ENCODE data around the gene CDH13.

The CDH13 gene

DNA sequence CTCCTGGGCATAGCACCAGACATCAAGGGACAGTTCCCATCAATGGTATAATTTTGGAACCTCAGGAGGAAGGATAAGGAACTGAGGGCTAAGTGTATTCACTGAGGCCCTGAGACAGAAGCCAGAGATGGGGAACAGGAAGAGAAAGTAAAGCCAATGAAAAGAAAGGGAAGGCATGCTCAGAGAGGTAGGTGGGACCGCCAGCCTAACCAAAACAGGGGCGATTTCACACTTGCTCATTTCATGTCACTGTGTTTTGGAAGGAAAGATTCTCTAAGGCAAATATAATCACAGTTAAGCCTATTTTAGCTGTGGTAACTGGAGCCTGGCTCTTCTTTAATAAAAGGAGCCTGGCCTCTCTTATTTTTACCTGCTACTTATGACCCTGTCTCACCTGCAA is 411.1 kb downstream of the CDH13 start:
- no peaks in the 10 kb centered on the region for H3K79me2 ChIP-seq (ENCODE audit: low read length)
- TF ChIP-seq EZH2 (optimal IDR thresholded peaks at IDR 0.05; ENCODE audit: low read depth, low read length) = no peak
- no peak for TF ChIP-seq EZH2phosphoT487 (IDR thresholded peaks at IDR 0.05; ENCODE audit: low read length)
- TF ChIP-seq, protein P1, sequence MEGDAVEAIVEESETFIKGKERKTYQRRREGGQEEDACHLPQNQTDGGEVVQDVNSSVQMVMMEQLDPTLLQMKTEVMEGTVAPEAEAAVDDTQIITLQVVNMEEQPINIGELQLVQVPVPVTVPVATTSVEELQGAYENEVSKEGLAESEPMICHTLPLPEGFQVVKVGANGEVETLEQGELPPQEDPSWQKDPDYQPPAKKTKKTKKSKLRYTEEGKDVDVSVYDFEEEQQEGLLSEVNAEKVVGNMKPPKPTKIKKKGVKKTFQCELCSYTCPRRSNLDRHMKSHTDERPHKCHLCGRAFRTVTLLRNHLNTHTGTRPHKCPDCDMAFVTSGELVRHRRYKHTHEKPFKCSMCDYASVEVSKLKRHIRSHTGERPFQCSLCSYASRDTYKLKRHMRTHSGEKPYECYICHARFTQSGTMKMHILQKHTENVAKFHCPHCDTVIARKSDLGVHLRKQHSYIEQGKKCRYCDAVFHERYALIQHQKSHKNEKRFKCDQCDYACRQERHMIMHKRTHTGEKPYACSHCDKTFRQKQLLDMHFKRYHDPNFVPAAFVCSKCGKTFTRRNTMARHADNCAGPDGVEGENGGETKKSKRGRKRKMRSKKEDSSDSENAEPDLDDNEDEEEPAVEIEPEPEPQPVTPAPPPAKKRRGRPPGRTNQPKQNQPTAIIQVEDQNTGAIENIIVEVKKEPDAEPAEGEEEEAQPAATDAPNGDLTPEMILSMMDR (IDR thresholded peaks at IDR 0.05; ENCODE audit: low read length) = no peak
- no peak overlapping the region for H3K4me3 ChIP-seq (ENCODE audit: low read length)
- DNase-seq = no peak
- no peaks in the 10 kb centered on the region for H4K20me1 ChIP-seq (ENCODE audit: insufficient read depth, low read length)
- no peak overlapping the region for H3K9ac ChIP-seq (ENCODE audit: low read length)
- H3K4me2 ChIP-seq (ENCODE audit: low read depth, low read length) = no peak overlapping the region
- no peaks in the 10 kb centered on the region for H3F3A ChIP-seq (ENCODE audit: insufficient read depth, low read length)
- H3K9me3 ChIP-seq (replicated peaks; ENCODE audit: insufficient read depth, low read length) = no peaks in the 10 kb centered on the region
- H3K27ac ChIP-seq (ENCODE audit: low read length) = no peak overlapping the region
- no peak overlapping the region for H2AFZ ChIP-seq (ENCODE audit: low read length)
- H3K9me2 ChIP-seq (replicated peaks; ENCODE audit: insufficient read depth, low read length) = no peaks in the 10 kb centered on the region
- H3K36me3 ChIP-seq (replicated peaks; ENCODE audit: insufficient read depth, low read length) = no peaks in the 10 kb centered on the region
- H3K27me3 ChIP-seq (replicated peaks; ENCODE audit: insufficient read depth, low read length) = no peaks in the 10 kb centered on the region
- no peaks in the 10 kb centered on the region for H3K4me1 ChIP-seq (ENCODE audit: low read length)

DNA sequence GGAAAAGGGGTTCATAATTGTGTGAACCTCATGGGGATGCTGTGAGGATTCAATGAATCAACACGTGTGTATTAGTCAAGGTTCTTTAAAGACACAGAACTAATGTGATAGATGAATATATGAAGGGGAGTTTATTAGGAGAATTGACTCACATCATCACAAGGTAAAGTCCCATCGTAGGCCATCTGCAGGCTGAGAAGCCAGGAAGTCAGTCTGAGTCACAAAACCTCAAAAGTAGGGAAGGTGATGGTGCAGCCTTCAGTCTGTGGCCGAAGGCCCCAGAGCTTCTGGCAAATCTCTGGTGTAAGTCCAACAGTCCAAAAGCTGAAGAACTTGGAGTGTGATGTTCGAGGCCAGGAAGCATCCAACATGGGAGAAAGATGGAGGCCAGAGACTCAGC is 413.4 kb downstream of the CDH13 start:
- no peak for DNase-seq
- TF ChIP-seq EZH2phosphoT487 (IDR thresholded peaks at IDR 0.05; ENCODE audit: low read length) (no peak), EZH2 (optimal IDR thresholded peaks at IDR 0.05; ENCODE audit: low read depth, low read length) (no peak)
- TF ChIP-seq, protein P1 (IDR thresholded peaks at IDR 0.05; ENCODE audit: low read length) = no peak

DNA sequence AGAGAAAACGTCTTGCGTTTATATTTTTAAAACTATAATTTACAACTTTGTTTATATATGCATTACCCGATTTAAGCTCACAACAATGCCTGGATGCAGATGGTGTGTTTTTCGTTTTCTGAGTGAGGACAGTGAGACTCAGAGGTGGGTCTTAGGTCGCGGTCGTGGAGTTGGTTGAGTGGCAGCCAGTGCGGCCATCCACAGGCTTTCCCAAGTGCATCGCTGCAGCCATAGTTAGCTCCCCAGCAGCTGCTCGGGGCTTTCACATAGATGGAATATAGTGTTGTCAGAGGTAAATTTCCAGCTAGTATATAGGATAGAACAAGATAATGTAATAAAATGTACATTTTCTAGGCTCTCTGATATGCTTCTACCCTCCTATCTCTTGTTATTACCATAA is 417.8 kb downstream of the CDH13 start:
- Histone ChIP-seq H3K27me3 (replicated peaks; ENCODE audit: insufficient read depth, low read length) (no peaks in the 10 kb centered on the region), H3K9me2 (replicated peaks; ENCODE audit: insufficient read depth, low read length) (no peaks in the 10 kb centered on the region), H4K20me1 (ENCODE audit: insufficient read depth, low read length) (no peaks in the 10 kb centered on the region), H3K4me1 (ENCODE audit: low read length) (no peaks in the 10 kb centered on the region), H2AFZ (ENCODE audit: low read length) (no peak overlapping the region), H3K9ac (ENCODE audit: low read length) (no peak overlapping the region), H3F3A (ENCODE audit: insufficient read depth, low read length) (no peaks in the 10 kb centered on the region), H3K36me3 (replicated peaks; ENCODE audit: insufficient read depth, low read length) (no peaks in the 10 kb centered on the region), H3K4me3 (ENCODE audit: low read length) (no peak overlapping the region), H3K79me2 (ENCODE audit: low read length) (no peaks in the 10 kb centered on the region), H3K27ac (ENCODE audit: low read length) (no peak overlapping the region), H3K9me3 (replicated peaks; ENCODE audit: insufficient read depth, low read length) (no peaks in the 10 kb centered on the region), H3K4me2 (ENCODE audit: low read depth, low read length) (no peak overlapping the region)
- TF ChIP-seq EZH2phosphoT487 (IDR thresholded peaks at IDR 0.05; ENCODE audit: low read length) (no peak), EZH2 (optimal IDR thresholded peaks at IDR 0.05; ENCODE audit: low read depth, low read length) (no peak)
- TF ChIP-seq, protein P1 (IDR thresholded peaks at IDR 0.05; ENCODE audit: low read length) = no peak
- no peak for DNase-seq

More for the DNA sequence above, 413.4 kb downstream of the CDH13 start:
- no peaks in the 10 kb centered on the region for H3K36me3 ChIP-seq (replicated peaks; ENCODE audit: insufficient read depth, low read length)
- no peaks in the 10 kb centered on the region for H3K9me3 ChIP-seq (replicated peaks; ENCODE audit: insufficient read depth, low read length)
- no peaks in the 10 kb centered on the region for H4K20me1 ChIP-seq (ENCODE audit: insufficient read depth, low read length)
- H3F3A ChIP-seq (ENCODE audit: insufficient read depth, low read length) = no peaks in the 10 kb centered on the region
- H2AFZ ChIP-seq (ENCODE audit: low read length) = no peak overlapping the region
- no peaks in the 10 kb centered on the region for H3K79me2 ChIP-seq (ENCODE audit: low read length)
- no peaks in the 10 kb centered on the region for H3K9me2 ChIP-seq (replicated peaks; ENCODE audit: insufficient read depth, low read length)
- no peak overlapping the region for H3K27ac ChIP-seq (ENCODE audit: low read length)
- no peaks in the 10 kb centered on the region for H3K4me1 ChIP-seq (ENCODE audit: low read length)
- H3K4me2 ChIP-seq (ENCODE audit: low read depth, low read length) = no peak overlapping the region
- H3K9ac ChIP-seq (ENCODE audit: low read length) = no peak overlapping the region
- H3K4me3 ChIP-seq (ENCODE audit: low read length) = no peak overlapping the region
- H3K27me3 ChIP-seq (replicated peaks; ENCODE audit: insufficient read depth, low read length) = no peaks in the 10 kb centered on the region
